PFSK-1 (cell line): ENCODE measurements around the gene SORBS1.

Experiments used
- FOXP2 ChIP-seq: optimal IDR thresholded peaks from 2 replicates; pipeline ENCODE3; 2011; ENCODE audit warnings: borderline replicate concordance, control low read depth, inconsistent platforms; ENCODE audit not compliant: insufficient read depth; ENCODE audit errors: extremely low read length, extremely low read depth
- POLR2AphosphoS5 ChIP-seq: IDR thresholded peaks from 2 replicates; pipeline ENCODE4 v1.6.1; 2012; ENCODE audit warnings: low read depth, mild to moderate bottlenecking, control low read depth, low read length, moderate library complexity
- SIN3A ChIP-seq: IDR thresholded peaks from 2 replicates; pipeline ENCODE4 v1.6.1; 2012; ENCODE audit warnings: mild to moderate bottlenecking, low read length, moderate library complexity, borderline replicate concordance; ENCODE audit not compliant: insufficient read depth
- TAF1 ChIP-seq: IDR thresholded peaks from 2 replicates; pipeline ENCODE4 v1.6.1; 2012; ENCODE audit warnings: low read length, control low read depth, borderline replicate concordance; ENCODE audit not compliant: insufficient read depth
- TF ChIP-seq, protein P1 (sequence below), 2 experiments: IDR thresholded peaks; 2 replicates each; pipeline versions ENCODE4 v1.6.1 to v1.8.0; 2011 to 2012; ENCODE audit warnings: low read depth in 2 of 2, low read length in 2 of 2, control low read depth in 1 of 2, inconsistent platforms in 1 of 2, mild to moderate bottlenecking in 1 of 2, moderate library complexity in 1 of 2; ENCODE audit not compliant: insufficient read depth in 1 of 2

The SORBS1 gene

DNA sequence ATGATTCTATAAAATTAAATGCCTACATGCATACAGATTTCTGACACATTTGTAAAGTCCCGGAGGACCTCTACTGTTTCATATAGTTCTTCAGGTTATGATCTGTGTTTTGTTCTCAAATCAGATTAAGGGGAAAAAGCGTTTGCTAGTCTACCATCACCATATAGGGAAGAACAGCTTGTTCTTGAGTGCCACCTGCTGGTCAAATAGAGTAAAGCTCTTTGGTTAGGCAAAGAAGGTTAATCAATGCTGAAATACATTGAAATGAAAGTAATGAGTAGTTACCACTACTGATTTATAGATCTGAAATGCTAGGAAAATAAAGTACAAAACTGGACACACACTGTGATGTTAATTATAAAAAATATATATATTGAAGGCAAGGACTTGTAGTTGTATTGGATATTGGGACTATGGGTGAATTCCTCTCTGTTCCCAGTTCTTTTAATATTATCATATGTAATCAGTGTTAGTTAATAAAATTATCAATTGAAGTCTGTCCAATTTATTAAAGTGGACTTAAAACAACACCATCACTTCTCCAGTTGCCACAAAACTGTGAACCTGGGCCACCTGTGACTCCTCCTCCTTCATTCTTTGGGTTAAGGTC lies 197.8 kb downstream of the SORBS1 start:
- TF ChIP-seq TAF1 (no peak), FOXP2 (no peak), SIN3A (no peak), POLR2AphosphoS5 (no peak)
- TF ChIP-seq, protein P1, sequence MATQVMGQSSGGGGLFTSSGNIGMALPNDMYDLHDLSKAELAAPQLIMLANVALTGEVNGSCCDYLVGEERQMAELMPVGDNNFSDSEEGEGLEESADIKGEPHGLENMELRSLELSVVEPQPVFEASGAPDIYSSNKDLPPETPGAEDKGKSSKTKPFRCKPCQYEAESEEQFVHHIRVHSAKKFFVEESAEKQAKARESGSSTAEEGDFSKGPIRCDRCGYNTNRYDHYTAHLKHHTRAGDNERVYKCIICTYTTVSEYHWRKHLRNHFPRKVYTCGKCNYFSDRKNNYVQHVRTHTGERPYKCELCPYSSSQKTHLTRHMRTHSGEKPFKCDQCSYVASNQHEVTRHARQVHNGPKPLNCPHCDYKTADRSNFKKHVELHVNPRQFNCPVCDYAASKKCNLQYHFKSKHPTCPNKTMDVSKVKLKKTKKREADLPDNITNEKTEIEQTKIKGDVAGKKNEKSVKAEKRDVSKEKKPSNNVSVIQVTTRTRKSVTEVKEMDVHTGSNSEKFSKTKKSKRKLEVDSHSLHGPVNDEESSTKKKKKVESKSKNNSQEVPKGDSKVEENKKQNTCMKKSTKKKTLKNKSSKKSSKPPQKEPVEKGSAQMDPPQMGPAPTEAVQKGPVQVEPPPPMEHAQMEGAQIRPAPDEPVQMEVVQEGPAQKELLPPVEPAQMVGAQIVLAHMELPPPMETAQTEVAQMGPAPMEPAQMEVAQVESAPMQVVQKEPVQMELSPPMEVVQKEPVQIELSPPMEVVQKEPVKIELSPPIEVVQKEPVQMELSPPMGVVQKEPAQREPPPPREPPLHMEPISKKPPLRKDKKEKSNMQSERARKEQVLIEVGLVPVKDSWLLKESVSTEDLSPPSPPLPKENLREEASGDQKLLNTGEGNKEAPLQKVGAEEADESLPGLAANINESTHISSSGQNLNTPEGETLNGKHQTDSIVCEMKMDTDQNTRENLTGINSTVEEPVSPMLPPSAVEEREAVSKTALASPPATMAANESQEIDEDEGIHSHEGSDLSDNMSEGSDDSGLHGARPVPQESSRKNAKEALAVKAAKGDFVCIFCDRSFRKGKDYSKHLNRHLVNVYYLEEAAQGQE (IDR thresholded peaks at IDR 0.05; ENCODE audit: insufficient read depth in 1 of 2, low read depth in 2 of 2, low read length in 2 of 2) = no peak

DNA sequence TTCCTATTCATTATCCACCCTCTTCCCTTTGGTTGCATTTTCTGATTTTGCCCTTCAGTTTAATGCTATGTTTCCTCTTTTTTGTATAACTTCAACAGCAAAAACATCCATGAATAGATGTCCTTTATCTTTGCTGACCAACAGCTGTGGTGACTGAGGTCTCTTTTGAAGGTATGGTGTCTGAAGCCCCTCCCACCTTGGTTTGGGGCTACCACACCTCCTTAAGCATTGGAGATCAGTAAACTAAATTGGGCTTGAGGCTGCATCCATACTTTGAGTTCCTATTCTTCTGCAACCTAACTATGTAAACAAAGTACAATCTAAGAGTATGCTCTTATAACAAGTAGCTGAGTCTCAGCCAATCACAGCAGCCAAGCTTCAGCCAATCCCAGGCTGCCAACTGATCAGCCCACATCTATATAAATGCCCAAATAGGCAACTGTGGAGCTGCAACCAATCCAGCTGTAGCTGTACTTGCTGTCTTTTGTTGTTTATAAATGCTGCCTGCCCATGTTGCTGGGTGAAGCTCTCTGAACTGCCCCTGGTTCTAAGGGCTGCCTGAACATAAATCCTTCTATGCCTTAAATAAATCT lies 201.0 kb downstream of the SORBS1 start:
- TF ChIP-seq POLR2AphosphoS5 (no peak), FOXP2 (no peak), SIN3A (no peak), TAF1 (no peak)
- TF ChIP-seq, protein P1 (IDR thresholded peaks at IDR 0.05; ENCODE audit: insufficient read depth in 1 of 2, low read depth in 2 of 2, low read length in 2 of 2) = no peak

DNA sequence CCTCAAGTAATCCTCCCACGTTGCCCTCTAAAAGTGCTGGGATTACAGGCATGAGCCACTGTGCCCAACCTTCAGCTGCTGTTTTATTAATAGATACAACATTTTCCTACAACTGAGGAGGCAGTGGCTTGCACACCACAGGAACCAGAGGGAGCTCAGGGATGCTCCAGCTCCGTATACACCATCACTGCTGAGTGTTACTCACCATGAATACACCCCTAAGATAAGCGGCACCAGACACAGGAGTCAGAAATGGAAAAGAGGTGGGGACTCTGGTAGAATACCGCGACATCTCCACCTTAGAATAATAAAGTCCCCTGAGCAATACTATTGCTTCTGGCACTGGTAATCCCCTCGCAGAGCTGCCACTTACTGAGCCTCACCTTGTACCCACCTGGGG lies 201.7 kb downstream of the SORBS1 start:
- TF ChIP-seq SIN3A (no peak), FOXP2 (no peak), POLR2AphosphoS5 (no peak), TAF1 (no peak)
- TF ChIP-seq, protein P1 (IDR thresholded peaks at IDR 0.05; ENCODE audit: insufficient read depth in 1 of 2, low read depth in 2 of 2, low read length in 2 of 2) = no peak

DNA sequence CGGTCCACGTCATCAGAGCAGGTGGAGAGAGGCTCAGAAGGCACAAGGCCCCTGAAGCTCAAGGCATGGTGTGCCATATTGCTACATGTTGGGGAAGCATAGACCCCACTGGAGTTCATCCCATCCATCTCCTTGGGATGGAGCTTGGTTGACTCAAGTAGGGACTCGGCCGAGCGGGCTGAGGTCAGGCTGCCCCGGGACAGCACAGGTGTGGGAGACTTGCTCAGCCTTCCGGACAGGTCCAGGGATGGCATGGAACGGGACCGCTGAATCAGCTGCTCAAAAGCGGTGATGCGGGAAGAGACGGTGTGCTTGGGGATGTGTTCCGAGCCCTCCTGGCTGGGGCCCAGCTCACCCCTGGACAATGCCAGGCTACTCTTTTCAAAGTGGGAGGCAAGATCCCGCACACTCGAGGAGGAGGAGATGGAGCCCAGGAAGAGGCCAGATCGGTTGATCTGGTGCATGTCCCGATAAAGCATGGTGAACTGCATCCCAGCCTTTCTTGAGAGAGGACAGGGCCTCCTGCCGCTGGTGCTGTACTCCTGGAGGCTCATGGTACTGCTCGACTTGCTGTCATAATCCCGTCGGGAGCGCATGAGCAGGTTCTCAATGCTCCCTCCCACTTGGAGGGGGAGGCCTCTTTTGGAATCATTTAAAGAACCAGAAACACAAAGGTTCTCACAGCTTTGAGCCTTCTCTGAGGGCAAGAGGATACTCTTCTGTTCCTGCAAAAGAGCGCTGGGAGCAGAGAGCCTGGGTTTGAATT lies 204.8 kb downstream of the SORBS1 start:
- TF ChIP-seq SIN3A = no peak
- no peak for TF ChIP-seq TAF1
- no peak for TF ChIP-seq POLR2AphosphoS5
- TF ChIP-seq FOXP2 = no peak
- TF ChIP-seq, protein P1 (IDR thresholded peaks at IDR 0.05; ENCODE audit: insufficient read depth in 1 of 2, low read depth in 2 of 2, low read length in 2 of 2) = no peak
